T-cell (primary cell): ENCODE measurements around the gene CIROP. TPM values are rescaled to one million over a fixed set of nuclear protein-coding genes. Genes with fewer than 3 reads are reported as not detected.

ENCODE experiments used
- ATAC-seq, 4 experiments: fragments of 200-7000 bp in 3 of 4; fragments of 150-1000 bp in 1 of 4; cut with Tn5 transposase; replicated peaks in 1 of 4; 1 replicate in 3 of 4; 2 replicates in 1 of 4; pipeline ENCODE4 v1.10.0; 2021; ENCODE audit warnings: moderate library complexity in 3 of 4, mild to moderate bottlenecking in 2 of 4, moderate number of reproducible peaks in 1 of 4
- CTCF ChIA-PET, 2 donors: fragments of 300-600 bp; sonication (Branson Sonifier 250); formaldehyde crosslinking; loops; one replicate each; lab custom pipeline; 2022; ENCODE audit warnings: antibody characterized with exemption in 2 of 2; lab: Charles Lee
- POLR2A ChIA-PET, 2 donors: fragments of 300-600 bp; sonication (Branson Sonifier 250); formaldehyde crosslinking; loops; one replicate each; lab custom pipeline; 2022; ENCODE audit warnings: antibody characterized with exemption in 2 of 2; lab: Charles Lee
- DNase-seq, 35 experiments: peaks; one replicate each; pipeline versions ENCODE4 v3.0.0 to v3.0.0-alpha.2; 2013 to 2023
- H3K27ac ChIP-seq: one replicate; pipeline ENCODE4 v1.5.1; 2013; ENCODE audit warnings: low read length
- H3K27me3 ChIP-seq, 2 experiments: replicated peaks in 1 of 2; 1 replicate in 1 of 2; 2 replicates in 1 of 2; pipeline versions ENCODE4 v1.6.1 to v1.7.0; 2013; ENCODE audit warnings: low read length in 1 of 2, mixed read lengths in 1 of 2; ENCODE audit not compliant: control insufficient read depth in 2 of 2, insufficient read depth in 2 of 2; ENCODE audit errors: extremely low read depth in 1 of 2
- H3K36me3 ChIP-seq, 2 donors: 1 replicate in 1 of 2; 2 replicates in 1 of 2; pipeline versions ENCODE4 v1.6.1 to v1.7.0; 2013; ENCODE audit warnings: low read length in 1 of 2; ENCODE audit not compliant: control insufficient read depth in 2 of 2, insufficient read depth in 1 of 2; ENCODE audit errors: extremely low read depth in 1 of 2
- H3K4me1 ChIP-seq, 2 experiments: 1 replicate in 1 of 2; 2 replicates in 1 of 2; pipeline versions ENCODE4 v1.6.1 to v1.7.0; 2013; ENCODE audit warnings: low read length in 2 of 2, mixed read lengths in 1 of 2; ENCODE audit not compliant: insufficient read depth in 2 of 2, control insufficient read depth in 1 of 2; ENCODE audit errors: extremely low read depth in 1 of 2
- H3K4me3 ChIP-seq, 2 donors: 1 replicate in 1 of 2; 2 replicates in 1 of 2; pipeline versions ENCODE4 v1.5.1 to v1.7.0; 2013; ENCODE audit warnings: mild to moderate bottlenecking in 2 of 2, low read length in 1 of 2, moderate library complexity in 1 of 2; ENCODE audit not compliant: control insufficient read depth in 1 of 2; ENCODE audit errors: extremely low read depth in 1 of 2
- H3K9me3 ChIP-seq: 2 replicates; pipeline ENCODE4 v1.7.0; 2013
- H3K27ac Mint-ChIP-seq, 2 donors: one replicate each; pipeline ENCODE4 v1.8.0; 2020 to 2021; ENCODE audit warnings: mild to moderate bottlenecking in 2 of 2, mixed read lengths in 2 of 2
- H3K27me3 Mint-ChIP-seq, 2 donors: one replicate each; pipeline ENCODE4 v1.8.0; 2021 to 2022; ENCODE audit warnings: mixed read lengths in 2 of 2
- H3K36me3 Mint-ChIP-seq: one replicate; pipeline ENCODE4 v1.8.0; 2021; ENCODE audit warnings: mixed read lengths
- H3K4me1 Mint-ChIP-seq, 3 donors: one replicate each; pipeline ENCODE4 v1.8.0; 2020 to 2022; ENCODE audit warnings: mixed read lengths in 3 of 3, mild to moderate bottlenecking in 1 of 3
- H3K4me3 Mint-ChIP-seq, 3 donors: one replicate each; pipeline ENCODE4 v1.8.0; 2020 to 2022; ENCODE audit warnings: mild to moderate bottlenecking in 3 of 3, mixed read lengths in 3 of 3, moderate library complexity in 3 of 3
- H3K9me3 Mint-ChIP-seq, 3 donors: one replicate each; pipeline ENCODE4 v1.8.0; 2020 to 2022; ENCODE audit warnings: mixed read lengths in 3 of 3
- WGBS: methylation state at CpG from one replicate; pipeline ENCODE4 v1.1.5; 2013; ENCODE audit warnings: missing lambda C conversion rate; ENCODE audit not compliant: insufficient coverage; 5-methylcytosine and 5-hydroxymethylcytosine counted together
- total RNA-seq, 35 experiments: library from RNA in 6 of 35; stranded (reverse) in 6 of 35; fragments of 120-200 nt in 1 of 35; gene quantifications; one replicate each; pipeline versions ENCODE4 v1.2.1 to v1.2.4 and lab custom pipeline; 2013 to 2026

Gene CIROP
- total RNA-seq, 5 donors from 2014 or later (not counting 1 experiment from before 2014, with no cell fraction given) = not detected

DNA sequence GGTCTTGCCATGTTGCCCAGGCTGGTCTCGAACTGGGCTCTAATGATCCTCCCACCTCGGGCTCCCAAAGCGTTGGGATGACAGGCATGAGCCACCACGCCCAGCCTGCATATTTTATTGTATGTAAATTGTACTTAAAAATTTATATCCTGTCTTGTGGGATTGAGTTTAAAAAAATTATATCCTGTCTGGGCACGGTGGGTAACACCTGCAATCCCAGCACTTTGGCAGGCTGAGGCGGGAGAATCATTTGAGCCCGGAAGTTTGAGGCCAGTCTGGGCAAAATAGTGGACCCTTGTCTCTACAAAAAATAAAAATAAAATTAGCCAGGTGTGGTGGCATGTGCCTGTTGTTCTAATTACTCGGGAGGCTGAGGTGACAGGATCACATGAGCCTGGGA, 28.2 kb upstream of the CIROP start:
- H3K27ac ChIP-seq = no peak overlapping the region
- H3K27me3 ChIP-seq = peaks cover 0 to 17% of the 10 kb centered on the region in 2 experiments
- H3K4me3 ChIP-seq = no peak overlapping the region
- ATAC-seq (no peak), DNase-seq (no peak)
- H3K9me3 Mint-ChIP-seq = no peaks in the 10 kb centered on the region
- peaks cover 4 to 12% (median 6%) of the 10 kb centered on the region in 3 donors for H3K4me1 Mint-ChIP-seq
- no peaks in the 10 kb centered on the region for H3K9me3 ChIP-seq
- POLR2A ChIA-PET = no interaction called here
- no peak overlapping the region for H3K27ac Mint-ChIP-seq
- no peak overlapping the region for H3K4me3 Mint-ChIP-seq
- peaks cover 5 to 11% of the 10 kb centered on the region in 2 donors for H3K27me3 Mint-ChIP-seq
- peaks cover 6% of the 10 kb centered on the region for H3K36me3 Mint-ChIP-seq
- CTCF ChIA-PET = no interaction called here
- no CpG with 5 or more reads among the region's 8 CpGs for WGBS
- peaks cover 0 to 4% of the 10 kb centered on the region in 2 experiments for H3K4me1 ChIP-seq
- no peaks in the 10 kb centered on the region for H3K36me3 ChIP-seq

DNA sequence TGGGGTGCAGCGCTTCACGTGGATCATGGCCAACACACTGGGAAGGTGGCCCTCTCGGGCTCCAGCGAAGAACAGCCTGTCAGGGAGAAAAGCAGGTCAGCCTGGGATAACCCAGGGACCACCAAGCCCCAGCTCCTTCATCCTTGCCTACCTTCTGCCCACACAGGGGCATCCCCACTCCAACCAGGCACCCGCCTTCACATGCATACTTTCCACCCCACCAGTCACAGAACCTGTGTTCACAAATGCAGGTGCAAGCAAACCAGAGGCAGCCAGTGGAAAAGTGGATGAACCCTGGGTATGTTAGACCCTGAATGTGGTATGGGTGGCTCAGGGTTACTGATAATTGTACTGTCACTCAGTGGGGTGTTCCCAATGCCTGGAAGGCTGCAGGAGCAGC, 26.7 kb upstream of the CIROP start:
- H3K4me3 ChIP-seq = no peak overlapping the region
- Mint-ChIP-seq H3K27me3 (peaks cover 5 to 11% of the 10 kb centered on the region in 2 donors), H3K4me3 (no peak overlapping the region), H3K27ac (no peak overlapping the region), H3K4me1 (peaks cover 6 to 15% (median 9%) of the 10 kb centered on the region in 3 donors), H3K9me3 (no peaks in the 10 kb centered on the region), H3K36me3 (peaks cover 6% of the 10 kb centered on the region)
- WGBS = 79% methylated on average over 2 of the region's 5 CpGs
- DNase-seq = no peak
- H3K9me3 ChIP-seq = no peaks in the 10 kb centered on the region
- H3K27ac ChIP-seq = no peak overlapping the region
- no peaks in the 10 kb centered on the region for H3K36me3 ChIP-seq
- CTCF ChIA-PET = interaction anchor here in 1 of 2 donors (0.6 kb wide), 2 partner anchors 118 to 1085 kb away, joined by 3 read pairs; no protein-coding TSS in a partner anchor
- POLR2A ChIA-PET = no interaction called here
- H3K27me3 ChIP-seq = peaks cover 0 to 23% of the 10 kb centered on the region in 2 experiments
- ATAC-seq = no peak
- peaks cover 0 to 4% of the 10 kb centered on the region in 2 experiments for H3K4me1 ChIP-seq

DNA sequence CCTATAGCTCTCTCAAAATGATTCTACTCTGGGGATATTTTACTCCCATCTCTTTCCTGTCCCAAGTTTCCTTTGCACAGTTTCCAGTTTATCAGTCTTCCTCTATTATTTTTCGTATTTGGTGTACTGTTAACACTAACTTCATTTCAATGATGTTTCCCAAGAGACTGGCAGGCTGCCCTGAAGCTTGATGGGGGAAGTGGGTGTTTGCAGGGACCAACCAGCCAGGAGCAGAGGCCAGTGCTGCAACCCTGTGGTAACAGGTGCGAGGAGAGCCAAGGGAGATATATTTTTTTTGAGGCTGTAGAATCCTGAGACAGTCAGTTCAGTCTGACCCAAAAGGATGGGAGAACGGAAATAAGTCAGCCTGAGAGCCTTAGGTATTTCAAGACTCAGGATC, 26.1 kb upstream of the CIROP start:
- H3K27me3 Mint-ChIP-seq = peaks cover 5 to 11% of the 10 kb centered on the region in 2 donors
- Histone ChIP-seq H3K27me3 (peaks cover 0 to 22% of the 10 kb centered on the region in 2 experiments), H3K4me1 (peaks cover 0 to 4% of the 10 kb centered on the region in 2 experiments), H3K4me3 (no peak overlapping the region), H3K27ac (no peak overlapping the region), H3K36me3 (no peaks in the 10 kb centered on the region), H3K9me3 (no peaks in the 10 kb centered on the region)
- ChIA-PET POLR2A (interaction anchor here in 1 of 2 donors (0.8 kb wide), 1 partner anchor 148 kb away, joined by 3 read pairs; no protein-coding TSS in a partner anchor), CTCF (interaction anchor here in 1 of 2 donors (1.1 kb wide), 1 partner anchor 9 kb away, joined by 3 read pairs; no protein-coding TSS in a partner anchor)
- DNase-seq (no peak), ATAC-seq (no peak)
- H3K27ac Mint-ChIP-seq = no peak overlapping the region
- H3K4me1 Mint-ChIP-seq = peaks cover 6 to 15% (median 9%) of the 10 kb centered on the region in 3 donors
- H3K9me3 Mint-ChIP-seq = no peaks in the 10 kb centered on the region
- no peak overlapping the region for H3K4me3 Mint-ChIP-seq
- WGBS = 60% methylated on average over 2 of the region's 3 CpGs
- H3K36me3 Mint-ChIP-seq = peaks cover 6% of the 10 kb centered on the region

DNA sequence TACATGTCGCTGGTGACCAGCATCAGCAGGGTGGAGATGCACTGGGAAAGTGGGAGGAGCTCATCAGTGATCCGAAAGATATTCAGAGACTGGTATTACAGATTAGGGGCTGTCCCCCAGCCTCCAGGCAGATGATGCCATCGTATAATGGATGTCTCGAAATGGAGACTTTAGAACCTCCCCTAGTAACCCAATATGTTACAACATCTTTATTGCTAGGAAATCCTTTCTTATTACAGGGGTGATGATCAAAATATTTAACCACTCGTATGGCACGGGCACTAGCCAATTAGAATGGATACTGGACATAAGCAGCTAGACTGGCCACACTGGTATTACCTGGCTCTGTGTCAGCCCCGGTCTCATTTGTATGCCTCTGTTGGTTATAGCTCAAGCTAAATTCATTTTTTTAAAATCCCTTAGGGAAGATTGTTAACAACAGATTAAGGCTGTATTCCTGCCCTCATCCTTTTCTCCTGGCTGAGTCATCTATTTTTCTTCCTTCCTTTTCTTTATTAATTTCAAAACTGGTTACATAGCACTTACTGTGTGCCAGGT, 25.0 kb upstream of the CIROP start:
- Mint-ChIP-seq H3K27ac (no peak overlapping the region), H3K9me3 (no peaks in the 10 kb centered on the region)
- no peak for ATAC-seq

DNA sequence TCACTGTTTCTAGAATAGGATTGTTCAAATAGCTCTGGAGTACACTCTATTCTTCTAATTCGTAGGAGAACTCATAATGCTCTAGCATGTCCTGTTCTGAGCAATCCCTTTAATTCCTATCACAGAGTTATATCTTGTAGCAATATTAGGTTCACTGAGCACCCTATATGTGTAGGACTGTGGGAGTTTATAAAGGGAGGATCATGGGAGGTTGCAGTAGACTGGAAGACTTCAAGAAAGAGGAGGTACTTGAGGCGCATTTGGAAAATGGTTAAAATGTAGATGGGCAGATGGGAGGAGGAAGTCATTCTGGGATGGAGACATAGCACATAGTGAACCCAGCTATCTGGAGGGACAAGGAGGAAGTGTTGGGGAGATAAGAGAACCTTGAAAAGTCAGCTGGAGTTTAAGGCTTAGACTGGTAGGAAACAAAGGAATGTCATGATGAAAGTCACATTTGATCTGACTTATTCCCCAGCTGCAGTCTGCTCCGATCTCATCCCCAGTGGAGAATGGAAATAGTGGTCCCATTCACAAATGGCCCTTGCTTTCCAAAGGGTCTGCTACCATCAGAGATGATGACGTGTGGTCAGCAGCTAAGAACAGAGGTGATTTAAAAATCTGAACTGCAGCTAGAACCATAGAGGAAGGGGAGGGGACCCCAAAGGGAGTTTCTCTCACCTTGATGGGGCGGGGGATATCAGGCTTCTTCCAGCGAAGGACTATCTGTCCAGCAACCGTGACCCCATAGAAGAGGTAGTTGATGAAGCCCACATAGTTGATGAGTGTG, 24.4 kb upstream of the CIROP start:
- H3K9me3 Mint-ChIP-seq = no peaks in the 10 kb centered on the region
- ChIA-PET POLR2A (interaction anchor here in 1 of 2 donors (0.6 kb wide), 1 partner anchor 1480 kb away, joined by 3 read pairs; no protein-coding TSS in a partner anchor), CTCF (interaction anchor here (0.5 to 1.1 kb wide), 4 partner anchors 8 to 558 kb away, joined by 3 to 6 read pairs (median 4); no protein-coding TSS in a partner anchor)
- Histone ChIP-seq H3K9me3 (no peaks in the 10 kb centered on the region), H3K27me3 (peaks cover 0 to 20% of the 10 kb centered on the region in 2 experiments), H3K4me1 (peaks cover 0 to 4% of the 10 kb centered on the region in 2 experiments), H3K4me3 (no peak overlapping the region), H3K27ac (no peak overlapping the region), H3K36me3 (no peaks in the 10 kb centered on the region)
- DNase-seq = no peak
- WGBS = 89% methylated on average over 5 of the region's 7 CpGs
- peaks cover 6% of the 10 kb centered on the region for H3K36me3 Mint-ChIP-seq
- H3K27me3 Mint-ChIP-seq = peaks cover 5 to 11% of the 10 kb centered on the region in 2 donors
- H3K27ac Mint-ChIP-seq = no peak overlapping the region
- peaks cover 6 to 15% (median 9%) of the 10 kb centered on the region in 3 donors for H3K4me1 Mint-ChIP-seq
- no peak overlapping the region for H3K4me3 Mint-ChIP-seq
- no peak for ATAC-seq

More for the DNA sequence above, 25.0 kb upstream of the CIROP start:
- H3K36me3 ChIP-seq = no peaks in the 10 kb centered on the region
- H3K27me3 ChIP-seq = peaks cover 0 to 22% of the 10 kb centered on the region in 2 experiments
- H3K4me3 ChIP-seq = no peak overlapping the region
- CTCF ChIA-PET = interaction anchor here (0.9 to 1.1 kb wide), 4 partner anchors 8 to 250 kb away, joined by 3 to 5 read pairs (median 4); no protein-coding TSS in a partner anchor
- no peak overlapping the region for H3K27ac ChIP-seq
- H3K9me3 ChIP-seq = no peaks in the 10 kb centered on the region
- WGBS = 83% methylated on average over 3 of the region's 7 CpGs
- POLR2A ChIA-PET = interaction anchor here in 1 of 2 donors (0.6 to 0.8 kb wide), 2 partner anchors 147 to 1480 kb away, joined by 3 read pairs; no protein-coding TSS in a partner anchor
- no peak overlapping the region for H3K4me3 Mint-ChIP-seq
- DNase-seq = no peak
- H3K36me3 Mint-ChIP-seq = peaks cover 6% of the 10 kb centered on the region
- peaks cover 5 to 11% of the 10 kb centered on the region in 2 donors for H3K27me3 Mint-ChIP-seq
- peaks cover 6 to 15% (median 9%) of the 10 kb centered on the region in 3 donors for H3K4me1 Mint-ChIP-seq
- H3K4me1 ChIP-seq = peaks cover 0 to 4% of the 10 kb centered on the region in 2 experiments

DNA sequence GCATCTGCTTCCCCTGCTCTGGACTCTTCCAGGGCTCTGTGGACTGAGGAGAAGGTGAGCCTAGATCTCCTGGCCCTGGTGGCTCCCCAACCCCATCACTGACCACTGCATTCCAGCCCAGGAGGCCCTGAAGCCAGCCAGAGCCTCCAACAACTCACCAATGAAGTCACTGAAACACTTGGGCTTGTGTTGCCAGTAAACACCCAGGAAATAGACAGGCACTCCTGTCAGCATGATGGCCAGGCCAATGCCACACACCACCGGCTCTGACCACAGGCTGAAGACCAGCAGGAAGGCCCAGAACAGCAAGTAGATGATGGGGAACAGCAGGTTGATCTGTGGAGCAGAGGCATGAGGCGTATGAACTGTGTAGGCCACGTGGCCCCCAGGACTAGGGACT, 23.1 kb upstream of the CIROP start:
- Mint-ChIP-seq H3K4me3 (no peak overlapping the region), H3K27me3 (peaks cover 5 to 11% of the 10 kb centered on the region in 2 donors), H3K27ac (peak overlapping the region in 1 of 2 donors; percentile 44), H3K4me1 (peaks cover 6 to 15% (median 9%) of the 10 kb centered on the region in 3 donors), H3K36me3 (peaks cover 6% of the 10 kb centered on the region), H3K9me3 (no peaks in the 10 kb centered on the region)
- Histone ChIP-seq H3K4me1 (peaks cover 0 to 4% of the 10 kb centered on the region in 2 experiments), H3K36me3 (no peaks in the 10 kb centered on the region), H3K27ac (no peak overlapping the region), H3K4me3 (no peak overlapping the region), H3K27me3 (peaks cover 0 to 20% of the 10 kb centered on the region in 2 experiments), H3K9me3 (no peaks in the 10 kb centered on the region)
- CTCF ChIA-PET = no interaction called here
- ATAC-seq = no peak
- POLR2A ChIA-PET = no interaction called here
- DNase-seq = no peak
- 50% methylated on average over 1 of the region's 3 CpGs for WGBS
